Calu3 (cell line): ENCODE data around the gene SECISBP2. TPM values are rescaled to one million over a fixed set of nuclear protein-coding genes. Genes with fewer than 3 reads are reported as not detected.

Source experiments
- BruUV-seq: library from RNA; stranded (reverse); fragments of 400-500 nt; replicated peaks from 2 replicates; lab custom pipeline; 2021; lab: Mats Ljungman, UMichigan
- CTCF ChIA-PET: fragments of 300-600 bp; sonication (Branson Sonifier 250); formaldehyde crosslinking; loops from one replicate; lab custom pipeline; 2022; ENCODE audit warnings: antibody characterized with exemption; lab: Charles Lee
- DNase-seq: peaks from one replicate; pipeline ENCODE4 v3.0.0; 2022
- H3K27ac Mint-ChIP-seq: one replicate; pipeline ENCODE4 v1.8.0; 2022; ENCODE audit warnings: mixed read lengths; ENCODE audit not compliant: unreplicated experiment
- H3K27me3 Mint-ChIP-seq: one replicate; pipeline ENCODE4 v1.8.0; 2022; ENCODE audit warnings: mixed read lengths; ENCODE audit not compliant: unreplicated experiment
- H3K36me3 Mint-ChIP-seq: one replicate; pipeline ENCODE4 v1.8.0; 2022; ENCODE audit warnings: mild to moderate bottlenecking, moderate library complexity, mixed read lengths; ENCODE audit not compliant: insufficient read depth, unreplicated experiment
- H3K4me1 Mint-ChIP-seq: one replicate; pipeline ENCODE4 v1.8.0; 2022; ENCODE audit warnings: mild to moderate bottlenecking, low read depth, mixed read lengths; ENCODE audit not compliant: unreplicated experiment
- H3K4me3 Mint-ChIP-seq: one replicate; pipeline ENCODE4 v1.8.0; 2022; ENCODE audit warnings: mild to moderate bottlenecking, low read depth, moderate library complexity, mixed read lengths; ENCODE audit not compliant: unreplicated experiment
- H3K9me3 Mint-ChIP-seq: one replicate; pipeline ENCODE4 v1.8.0; 2022; ENCODE audit warnings: low read depth, mixed read lengths; ENCODE audit not compliant: unreplicated experiment
- CTCF ChIP-seq: fragments of 200-600 bp; IDR thresholded peaks from one replicate; pipeline ENCODE4 v1.8.0; 2022; ENCODE audit warnings: antibody characterized with exemption; ENCODE audit not compliant: unreplicated experiment
- intact Hi-C: fragments of 100-400 bp; cut with micrococcal nuclease; formaldehyde crosslinking; loops from one replicate; pipeline ENCODE4 v1.10.0; 2022; ENCODE audit not compliant: unreplicated experiment
- total RNA-seq: library from RNA; stranded (reverse); gene quantifications from 2 replicates; pipeline ENCODE4 v1.2.3, GENCODE V29; 2022

Gene SECISBP2
- total RNA-seq, 1 experiment from 2014 or later = 27.8 TPM

GRCh38 chr9:89317282-89317681 lies 1.0 kb upstream of the SECISBP2 start:
- no peaks in the 10 kb centered on the region for H3K9me3 Mint-ChIP-seq
- CTCF ChIA-PET = no interaction called here

GRCh38 chr9:89319015-89319905 lies 960 bp downstream of the SECISBP2 start:
- no peak for DNase-seq
- no peaks in the 10 kb centered on the region for H3K9me3 Mint-ChIP-seq
- H3K27me3 Mint-ChIP-seq = no peaks in the 10 kb centered on the region
- H3K27ac Mint-ChIP-seq = peak overlapping the region; percentile 85
- peak; percentile 1 for TF ChIP-seq CTCF
- intact Hi-C loops = no loop called here
- TSS peak; percentile 4 for BruUV-seq
- CTCF ChIA-PET = no interaction called here
- H3K4me3 Mint-ChIP-seq = peak overlapping the region; percentile 71
- H3K4me1 Mint-ChIP-seq = peaks cover 25% of the 10 kb centered on the region
- peaks cover 44% of the 10 kb centered on the region for H3K36me3 Mint-ChIP-seq

More at GRCh38 chr9:89317282-89317681, 1.0 kb upstream of the SECISBP2 start:
- intact Hi-C loops = no loop called here
- H3K4me1 Mint-ChIP-seq = peaks cover 10% of the 10 kb centered on the region
- peak overlapping the region; percentile 71 for H3K4me3 Mint-ChIP-seq
- BruUV-seq = no TSS peak
- DNase-seq = no peak
- H3K27ac Mint-ChIP-seq = peak overlapping the region; percentile 85
- TF ChIP-seq CTCF = no peak
- peaks cover 63% of the 10 kb centered on the region for H3K36me3 Mint-ChIP-seq
- no peaks in the 10 kb centered on the region for H3K27me3 Mint-ChIP-seq

- CTCF ChIA-PET = interaction anchor here (0.6 kb wide), 1 partner anchor 228 kb away, joined by 7 read pairs; no protein-coding TSS in a partner anchor
- TF ChIP-seq CTCF = no peak
- intact Hi-C loops = no loop called here
- BruUV-seq = no TSS peak
- Mint-ChIP-seq H3K27me3 (no peaks in the 10 kb centered on the region), H3K9me3 (no peaks in the 10 kb centered on the region), H3K4me1 (peaks cover 16% of the 10 kb centered on the region), H3K27ac (peak overlapping the region; percentile 16), H3K4me3 (no peak overlapping the region), H3K36me3 (peaks cover 16% of the 10 kb centered on the region)
- no peak for DNase-seq
These were observed 5.1 kb downstream of the SECISBP2 start for GRCh38 chr9:89323390-89323789.

- Mint-ChIP-seq H3K27ac (no peak overlapping the region), H3K27me3 (no peaks in the 10 kb centered on the region), H3K9me3 (no peaks in the 10 kb centered on the region), H3K4me1 (peaks cover 16% of the 10 kb centered on the region), H3K4me3 (no peak overlapping the region), H3K36me3 (no peaks in the 10 kb centered on the region)
- DNase-seq = no peak
- no peak for TF ChIP-seq CTCF
- CTCF ChIA-PET = no interaction called here
- intact Hi-C loops = no loop called here
- BruUV-seq = no TSS peak
These were observed 7.4 kb downstream of the SECISBP2 start for GRCh38 chr9:89325733-89326132.
